Measurements from ENCODE around the gene PSME2. TPM values are rescaled to one million over a fixed set of nuclear protein-coding genes. Genes with fewer than 3 reads are reported as not detected.

Gene PSME2
- total RNA-seq, result 567 TPM in 2 replicates

- Mint-ChIP-seq H3K4me1 (ENCODE audit: low read depth) (peaks cover 47% of the 10 kb centered on the region), H3K27ac (peak within 1 kb of the TSS; percentile 100), H3K9me3 (no peaks in the 10 kb centered on the region), H3K4me3 (ENCODE audit: low read depth) (peak within 1 kb of the TSS; percentile 100), H3K36me3 (ENCODE audit: low read depth) (peaks cover 80% of the 10 kb centered on the region), H3K27me3 (ENCODE audit: low read depth) (no peaks in the 10 kb centered on the region)
- peak; percentile 90 for DNase-seq (ENCODE audit: low spot score)
- intact Hi-C loops (cut with micrococcal nuclease), result loop anchor here (1.0 to 2.0 kb wide), 2 partner anchors 42 to 86 kb away; partner anchors contain the start of genes GMPR2, IPO4 and NEDD8
These were observed at the start of gene PSME2 for GRCh38 chr14:24146453-24146977. Gene PSME2, minus strand, starts transcription at chr14:24146610. Its CDS starts 29 bp downstream, at chr14:24146581.

- peak within 1 kb of the TSS; percentile 97 for H3K27ac Mint-ChIP-seq
- peak within 1 kb of the TSS; percentile 98 for H3K4me3 Mint-ChIP-seq (ENCODE audit: low read depth)
- peak; percentile 84 for DNase-seq (ENCODE audit: low spot score)
- intact Hi-C loops (cut with micrococcal nuclease), result loop anchor here (1.0 to 2.0 kb wide), 3 partner anchors 18 to 47 kb away; partner anchors contain the start of genes CHMP4A, GMPR2, NEDD8 and TINF2
- peaks cover 49% of the 10 kb centered on the region for H3K36me3 Mint-ChIP-seq (ENCODE audit: low read depth)
- H3K9me3 Mint-ChIP-seq, result no peaks in the 10 kb centered on the region
- H3K4me1 Mint-ChIP-seq (ENCODE audit: low read depth), result peaks cover 38% of the 10 kb centered on the region
- H3K27me3 Mint-ChIP-seq (ENCODE audit: low read depth), result no peaks in the 10 kb centered on the region
These were observed 49.0 kb upstream of the PSME2 start, which contains the start of gene TM9SF1 for GRCh38 chr14:24195186-24196070. Gene TM9SF1, minus strand, starts transcription at chr14:24195441. Its CDS starts 422 bp downstream, at chr14:24195019.

GRCh38 chr14:24194873-24195185, 48.4 kb upstream of the PSME2 start:
- Mint-ChIP-seq H3K4me3 (ENCODE audit: low read depth) (peak overlapping the region; percentile 98), H3K27me3 (ENCODE audit: low read depth) (no peaks in the 10 kb centered on the region), H3K36me3 (ENCODE audit: low read depth) (peaks cover 49% of the 10 kb centered on the region), H3K27ac (peak overlapping the region; percentile 97), H3K9me3 (no peaks in the 10 kb centered on the region), H3K4me1 (ENCODE audit: low read depth) (peaks cover 40% of the 10 kb centered on the region)
- no peak for DNase-seq (ENCODE audit: low spot score)
- intact Hi-C loops (cut with micrococcal nuclease), result loop anchor here (1.0 to 2.0 kb wide), 3 partner anchors 18 to 48 kb away; partner anchors contain the start of genes CHMP4A, GMPR2, NEDD8 and TINF2

- intact Hi-C loops (cut with micrococcal nuclease), result loop anchor here (2.0 kb wide), 1 partner anchor 48 kb away; the partner anchor contains the start of gene TINF2
- DNase-seq (ENCODE audit: low spot score), result no peak
- peak overlapping the region; percentile 98 for H3K4me3 Mint-ChIP-seq (ENCODE audit: low read depth)
- H3K9me3 Mint-ChIP-seq, result no peaks in the 10 kb centered on the region
- peaks cover 47% of the 10 kb centered on the region for H3K36me3 Mint-ChIP-seq (ENCODE audit: low read depth)
- H3K27me3 Mint-ChIP-seq (ENCODE audit: low read depth), result no peaks in the 10 kb centered on the region
- peak overlapping the region; percentile 97 for H3K27ac Mint-ChIP-seq
- H3K4me1 Mint-ChIP-seq (ENCODE audit: low read depth), result peaks cover 42% of the 10 kb centered on the region
These were observed 47.9 kb upstream of the PSME2 start for GRCh38 chr14:24194186-24194872.

GRCh38 chr14:24192933-24193332, 46.5 kb upstream of the PSME2 start:
- no peak for DNase-seq (ENCODE audit: low spot score)
- Mint-ChIP-seq H3K27ac (peak overlapping the region; percentile 17), H3K27me3 (ENCODE audit: low read depth) (no peaks in the 10 kb centered on the region), H3K4me1 (ENCODE audit: low read depth) (peaks cover 38% of the 10 kb centered on the region), H3K36me3 (ENCODE audit: low read depth) (peaks cover 41% of the 10 kb centered on the region), H3K9me3 (no peaks in the 10 kb centered on the region), H3K4me3 (ENCODE audit: low read depth) (peak overlapping the region; percentile 13)
- intact Hi-C loops (cut with micrococcal nuclease), result no loop called here

- intact Hi-C loops (cut with micrococcal nuclease), result no loop called here
- peaks cover 35% of the 10 kb centered on the region for H3K4me1 Mint-ChIP-seq (ENCODE audit: low read depth)
- no peaks in the 10 kb centered on the region for H3K9me3 Mint-ChIP-seq
- no peak overlapping the region for H3K4me3 Mint-ChIP-seq (ENCODE audit: low read depth)
- DNase-seq (ENCODE audit: low spot score), result no peak
- peaks cover 52% of the 10 kb centered on the region for H3K36me3 Mint-ChIP-seq (ENCODE audit: low read depth)
- no peaks in the 10 kb centered on the region for H3K27me3 Mint-ChIP-seq (ENCODE audit: low read depth)
- H3K27ac Mint-ChIP-seq, result no peak overlapping the region
These were observed 44.0 kb upstream of the PSME2 start for GRCh38 chr14:24190416-24190815.

GRCh38 chr14:24189460-24189859, 43.0 kb upstream of the PSME2 start:
- Mint-ChIP-seq H3K4me3 (ENCODE audit: low read depth) (no peak overlapping the region), H3K27ac (no peak overlapping the region), H3K4me1 (ENCODE audit: low read depth) (peaks cover 29% of the 10 kb centered on the region), H3K9me3 (no peaks in the 10 kb centered on the region), H3K27me3 (ENCODE audit: low read depth) (no peaks in the 10 kb centered on the region), H3K36me3 (ENCODE audit: low read depth) (peaks cover 58% of the 10 kb centered on the region)
- no peak for DNase-seq (ENCODE audit: low spot score)
- intact Hi-C loops (cut with micrococcal nuclease), result loop anchor here (2.0 kb wide), 2 partner anchors 43 to 75 kb away; partner anchors contain the start of genes DCAF11, NRL, PSME2 and RNF31

- peaks cover 25% of the 10 kb centered on the region for H3K4me1 Mint-ChIP-seq (ENCODE audit: low read depth)
These were observed 42.6 kb upstream of the PSME2 start for GRCh38 chr14:24189059-24189375.

GRCh38 chr14:24188251-24189058, 42.0 kb upstream of the PSME2 start, which contains the start of gene IPO4:
Gene IPO4, minus strand, starts transcription at chr14:24188816. Its CDS starts 29 bp downstream, at chr14:24188787.
- Mint-ChIP-seq H3K36me3 (ENCODE audit: low read depth) (peaks cover 64% of the 10 kb centered on the region), H3K9me3 (no peaks in the 10 kb centered on the region), H3K4me1 (ENCODE audit: low read depth) (peaks cover 23% of the 10 kb centered on the region), H3K4me3 (ENCODE audit: low read depth) (peak within 1 kb of the TSS; percentile 88), H3K27ac (peak within 1 kb of the TSS; percentile 81), H3K27me3 (ENCODE audit: low read depth) (no peaks in the 10 kb centered on the region)
- peak; percentile 93 for DNase-seq (ENCODE audit: low spot score)
- intact Hi-C loops (cut with micrococcal nuclease), result loop anchor here (1.0 to 2.0 kb wide), 3 partner anchors 27 to 74 kb away; partner anchors contain the start of genes DCAF11, IRF9, NRL and PSME2

More at GRCh38 chr14:24189059-24189375, 42.6 kb upstream of the PSME2 start:
- peak overlapping the region; percentile 81 for H3K27ac Mint-ChIP-seq
- H3K9me3 Mint-ChIP-seq, result no peaks in the 10 kb centered on the region
- peak overlapping the region; percentile 88 for H3K4me3 Mint-ChIP-seq (ENCODE audit: low read depth)
- intact Hi-C loops (cut with micrococcal nuclease), result loop anchor here (2.0 kb wide), 2 partner anchors 42 to 74 kb away; partner anchors contain the start of genes DCAF11, NRL, PSME2 and RNF31
- no peaks in the 10 kb centered on the region for H3K27me3 Mint-ChIP-seq (ENCODE audit: low read depth)
- no peak for DNase-seq (ENCODE audit: low spot score)
- H3K36me3 Mint-ChIP-seq (ENCODE audit: low read depth), result peaks cover 61% of the 10 kb centered on the region

GRCh38 chr14:24187539-24187915, 41.1 kb upstream of the PSME2 start:
- no peak for DNase-seq (ENCODE audit: low spot score)
- intact Hi-C loops (cut with micrococcal nuclease), result no loop called here
- Mint-ChIP-seq H3K27ac (peak overlapping the region; percentile 81), H3K36me3 (ENCODE audit: low read depth) (peaks cover 66% of the 10 kb centered on the region), H3K27me3 (ENCODE audit: low read depth) (no peaks in the 10 kb centered on the region), H3K9me3 (no peaks in the 10 kb centered on the region), H3K4me3 (ENCODE audit: low read depth) (peak overlapping the region; percentile 88), H3K4me1 (ENCODE audit: low read depth) (peaks cover 17% of the 10 kb centered on the region)

- Mint-ChIP-seq H3K36me3 (ENCODE audit: low read depth) (peaks cover 66% of the 10 kb centered on the region), H3K9me3 (no peaks in the 10 kb centered on the region), H3K4me1 (ENCODE audit: low read depth) (peaks cover 14% of the 10 kb centered on the region), H3K27me3 (ENCODE audit: low read depth) (no peaks in the 10 kb centered on the region), H3K27ac (no peak overlapping the region), H3K4me3 (ENCODE audit: low read depth) (peak overlapping the region; percentile 88)
- DNase-seq (ENCODE audit: low spot score), result no peak
- intact Hi-C loops (cut with micrococcal nuclease), result no loop called here
These were observed 40.6 kb upstream of the PSME2 start for GRCh38 chr14:24186831-24187538.

Measured in activated T-helper 2 cell treated with anti-CD3 and anti-CD28 coated beads, Interferon-gamma antibody, Interleukin-2, Interleukin-4, amounts not matched to agents 10 μg/mL and 5 μg/mL and 100 μg/mL, durations not matched to agents 14 hours and 24 hours and 36 hours (primary cell).